ENCODE data around the gene SPSB1.

DNA sequence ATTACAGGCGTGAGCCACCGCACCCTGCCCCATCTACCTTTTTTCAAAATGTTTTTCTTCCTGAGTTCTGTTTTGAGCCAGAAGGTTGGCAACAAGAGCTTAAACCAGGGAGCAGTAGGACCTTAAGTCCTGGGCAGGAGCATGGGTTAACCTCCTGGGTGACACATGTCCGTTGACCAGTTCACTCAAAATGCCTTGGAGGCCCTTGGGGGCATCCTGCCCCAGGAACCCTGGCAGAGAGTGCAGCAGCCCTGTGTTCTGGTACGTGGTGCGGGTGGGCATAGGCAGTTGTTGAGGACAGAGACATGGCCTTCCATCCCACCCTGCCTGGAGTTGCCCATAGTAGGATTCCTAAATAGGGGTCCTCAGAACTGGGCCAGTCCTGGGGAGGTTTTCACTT lies 46.5 kb upstream of the SPSB1 start:
- no peak for TF ChIP-seq CSDC2 (CRISPR knock-in tag; IDR thresholded peaks at IDR 0.05)
- no peak for TF ChIP-seq RARB (CRISPR knock-in tag; IDR thresholded peaks at IDR 0.05)
- TF ChIP-seq, protein P1, sequence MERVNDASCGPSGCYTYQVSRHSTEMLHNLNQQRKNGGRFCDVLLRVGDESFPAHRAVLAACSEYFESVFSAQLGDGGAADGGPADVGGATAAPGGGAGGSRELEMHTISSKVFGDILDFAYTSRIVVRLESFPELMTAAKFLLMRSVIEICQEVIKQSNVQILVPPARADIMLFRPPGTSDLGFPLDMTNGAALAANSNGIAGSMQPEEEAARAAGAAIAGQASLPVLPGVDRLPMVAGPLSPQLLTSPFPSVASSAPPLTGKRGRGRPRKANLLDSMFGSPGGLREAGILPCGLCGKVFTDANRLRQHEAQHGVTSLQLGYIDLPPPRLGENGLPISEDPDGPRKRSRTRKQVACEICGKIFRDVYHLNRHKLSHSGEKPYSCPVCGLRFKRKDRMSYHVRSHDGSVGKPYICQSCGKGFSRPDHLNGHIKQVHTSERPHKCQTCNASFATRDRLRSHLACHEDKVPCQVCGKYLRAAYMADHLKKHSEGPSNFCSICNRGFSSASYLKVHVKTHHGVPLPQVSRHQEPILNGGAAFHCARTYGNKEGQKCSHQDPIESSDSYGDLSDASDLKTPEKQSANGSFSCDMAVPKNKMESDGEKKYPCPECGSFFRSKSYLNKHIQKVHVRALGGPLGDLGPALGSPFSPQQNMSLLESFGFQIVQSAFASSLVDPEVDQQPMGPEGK (CRISPR knock-in tag; IDR thresholded peaks at IDR 0.05; ENCODE audit: borderline replicate concordance) = no peak
